HG03520 (cell line): ENCODE measurements around the gene FNBP1.
"Not testable (repeated sequence)": the region's sequence is repeated elsewhere in the genome, so short reads cannot be mapped to it uniquely, and the experiment has no call there.

Experiments
- ATAC-seq: cut with Tn5 transposase; IDR thresholded peaks from one replicate; pipeline ENCODE4 v1.9.1; 2021; ENCODE audit warnings: mild to moderate bottlenecking, moderate library complexity; ENCODE audit not compliant: unreplicated experiment

The FNBP1 gene

GRCh38 chr9:130023144-130023787 lies 19.7 kb downstream of the FNBP1 start:
- ATAC-seq = no peak

- no peak for ATAC-seq
These were observed 20.3 kb downstream of the FNBP1 start for GRCh38 chr9:130022566-130023143.

GRCh38 chr9:130021842-130022241 lies 21.1 kb downstream of the FNBP1 start:
- not testable (repeated sequence) for ATAC-seq

- no peak for ATAC-seq
These were observed 21.9 kb downstream of the FNBP1 start for GRCh38 chr9:130021123-130021522.

- ATAC-seq = no peak
These were observed 22.4 kb downstream of the FNBP1 start for GRCh38 chr9:130020618-130021017.

- no peak for ATAC-seq
These were observed 24.7 kb downstream of the FNBP1 start for GRCh38 chr9:130018265-130018664.

- ATAC-seq = not testable (repeated sequence)
These were observed 25.5 kb downstream of the FNBP1 start for GRCh38 chr9:130017510-130017909.

GRCh38 chr9:130017076-130017475 lies 25.9 kb downstream of the FNBP1 start:
- no peak for ATAC-seq

GRCh38 chr9:130015353-130016019 lies 27.5 kb downstream of the FNBP1 start:
- ATAC-seq = no peak

- ATAC-seq = no peak
These were observed 29.7 kb downstream of the FNBP1 start for GRCh38 chr9:130013326-130013725.

GRCh38 chr9:130010151-130010988 lies 32.6 kb downstream of the FNBP1 start:
- ATAC-seq = no peak

- ATAC-seq = not testable (repeated sequence)
These were observed 33.4 kb downstream of the FNBP1 start for GRCh38 chr9:130009546-130009945.

- no peak for ATAC-seq
These were observed 34.5 kb downstream of the FNBP1 start for GRCh38 chr9:130008538-130008937.

- ATAC-seq = not testable (repeated sequence)
These were observed 36.0 kb downstream of the FNBP1 start for GRCh38 chr9:130006952-130007351.

GRCh38 chr9:130003943-130004552 lies 38.9 kb downstream of the FNBP1 start:
- no peak for ATAC-seq

- no peak for ATAC-seq
These were observed 40.7 kb downstream of the FNBP1 start for GRCh38 chr9:130002320-130002719.

- ATAC-seq = no peak
These were observed 41.8 kb downstream of the FNBP1 start for GRCh38 chr9:130001190-130001589.

GRCh38 chr9:129999141-129999510 lies 43.9 kb downstream of the FNBP1 start:
- no peak for ATAC-seq

GRCh38 chr9:129998491-129999140 lies 44.4 kb downstream of the FNBP1 start:
- no peak for ATAC-seq

GRCh38 chr9:129997706-129998105 lies 45.3 kb downstream of the FNBP1 start:
- ATAC-seq = not testable (repeated sequence)
